Measurements from ENCODE around the gene FOXA3. TPM values are rescaled to one million over a fixed set of nuclear protein-coding genes. Genes with fewer than 3 reads are reported as not detected.

Gene FOXA3
- polyA plus RNA-seq, 2 of the 4 experiments (the other 2 are of a cell fraction): 1.6 to 5.3 TPM

GRCh38 chr19:45862564-45863334, 1.4 kb upstream of the FOXA3 start, which contains the start of gene SYMPK:
SYMPK (minus strand) TSS chr19:45863147; CDS start chr19:45854495, 8,652 bp downstream.
- under 1% methylated on average over 36 of the region's 65 CpGs for WGBS (ENCODE audit: missing lambda C conversion rate)
- Histone ChIP-seq H3K4me2 (peak within 1 kb of the TSS; percentile 89), H3K27ac (peak within 1 kb of the TSS; percentile 88), H3K9me3 (no peaks in the 10 kb centered on the region), H3K4me1 (peaks cover 25% of the 10 kb centered on the region), H3K4me3 (peak within 1 kb of the TSS; percentile 71)
- POLR2A ChIA-PET: interaction anchor here (0.5 to 2.7 kb wide), 24 partner anchors 8 to 220 kb away, joined by 3 to 30 read pairs (median 4); partner anchors contain the start of genes CCDC61, IRF2BP1, MYPOP and SIX5
- peak; percentile 99 to 100 for DNase-seq (ENCODE audit: low read depth in 1 of 2, low spot score in 1 of 2)
- CTCF ChIA-PET: interaction anchor here (0.6 to 11.3 kb wide), 25 partner anchors 10 to 533 kb away, joined by 3 to 315 read pairs (median 6); partner anchors contain the start of genes DMPK, IRF2BP1 and MYPOP
- FAIRE-seq: peak; percentile 97
- peak; percentile 92 to 96 for ATAC-seq
- no peak for TF ChIP-seq SREBF2 (IDR thresholded peaks at IDR 0.05)
- TF ChIP-seq RARB (CRISPR knock-in tag; IDR thresholded peaks at IDR 0.05): no peak
- TF ChIP-seq FOSB (CRISPR knock-in tag; IDR thresholded peaks at IDR 0.05): no peak
- peak; percentile 96 for TF ChIP-seq BHLHE40 (IDR thresholded peaks at IDR 0.05; ENCODE audit: low read depth, low read length)
- TF ChIP-seq NR3C1 (IDR thresholded peaks at IDR 0.05): no peak
- no peak for TF ChIP-seq RFX5 (IDR thresholded peaks at IDR 0.05)
- no peak for TF ChIP-seq ELK1 (IDR thresholded peaks at IDR 0.05; ENCODE audit: low read depth, low read length)
- TF ChIP-seq ZSCAN20 (CRISPR knock-in tag; IDR thresholded peaks at IDR 0.05): no peak
- TF ChIP-seq RAD21 (conservative IDR thresholded peaks at IDR 0.05 in 1 of 2, IDR thresholded peaks at IDR 0.05 in 1 of 2): no peak
- no peak for TF ChIP-seq REST (IDR thresholded peaks at IDR 0.05)
- TF ChIP-seq MAFK (IDR thresholded peaks at IDR 0.05; ENCODE audit: partially characterized antibody): no peak
- TF ChIP-seq PBX3 (IDR thresholded peaks at IDR 0.05): no peak
- TF ChIP-seq HES2 (IDR thresholded peaks at IDR 0.05): no peak
- TF ChIP-seq MAX (IDR thresholded peaks at IDR 0.05): peak; percentile 69
- peak; percentile 20 to 95; a peak in 4 of 5 replicates for TF ChIP-seq JUN (IDR thresholded peaks at IDR 0.05)
- TF ChIP-seq EP300 (IDR thresholded peaks at IDR 0.05): no peak; a peak in 1 of 5 replicates
- peak; percentile 59 for TF ChIP-seq POLR2A (IDR thresholded peaks at IDR 0.05; ENCODE audit: low read length)
- TF ChIP-seq HOXB5 (CRISPR knock-in tag; IDR thresholded peaks at IDR 0.05): no peak
- no peak for TF ChIP-seq HOXA7 (CRISPR knock-in tag; IDR thresholded peaks at IDR 0.05)
- peak; percentile 90 for TF ChIP-seq ZFP36 (IDR thresholded peaks at IDR 0.05; ENCODE audit: borderline replicate concordance, partially characterized antibody)
- peak; percentile 78 for TF ChIP-seq USF2 (IDR thresholded peaks at IDR 0.05)
- no peak for TF ChIP-seq CBX8 (IDR thresholded peaks at IDR 0.05)
- no peak for TF ChIP-seq CTCF (IDR thresholded peaks at IDR 0.05)
- TF ChIP-seq FOSL2 (IDR thresholded peaks at IDR 0.05): no peak
- TF ChIP-seq FOSL2 (CRISPR knock-in tag; IDR thresholded peaks at IDR 0.05): no peak; the same call in 1 of the 2 replicates
- no peak for TF ChIP-seq FOXS1 (CRISPR knock-in tag; IDR thresholded peaks at IDR 0.05)
- no peak for TF ChIP-seq ZC3H11A (IDR thresholded peaks at IDR 0.05)
- no peak for TF ChIP-seq HMGXB4 (CRISPR knock-in tag; IDR thresholded peaks at IDR 0.05; ENCODE audit: borderline replicate concordance)
- TF ChIP-seq TP53 (CRISPR knock-in tag; IDR thresholded peaks at IDR 0.05): no peak
- TF ChIP-seq SMC3 (IDR thresholded peaks at IDR 0.05): no peak
